ENCODE results near the gene BMP8A. TPM values are rescaled to one million over a fixed set of nuclear protein-coding genes. Genes with fewer than 3 reads are reported as not detected.

The BMP8A gene
- total and polyA plus RNA-seq, 10 donors, result 0.06 to 2.8 (median 1.4) TPM; not detected in 1

GRCh38 chr1:39562886-39563285 is 71.5 kb downstream of the BMP8A start:
- TF ChIP-seq POLR2A (IDR thresholded peaks at IDR 0.05) (no peak), POLR2AphosphoS5 (IDR thresholded peaks at IDR 0.05) (no peak), CTCF (IDR thresholded peaks at IDR 0.05 in 8 of 11, conservative IDR thresholded peaks at IDR 0.05 in 3 of 11) (no peak)
- H3K4me1 ChIP-seq, result peaks cover 0 to 18% (median 2%) of the 10 kb centered on the region in 6 donors
- H3K36me3 ChIP-seq, result peaks cover 6 to 96% (median 85%) of the 10 kb centered on the region in 6 donors
- DNase-seq, result no peak
- H3K27ac ChIP-seq, result no peak overlapping the region
- intact Hi-C loops (cut with DNase I; ENCODE audit: low total_unique reads), result no loop called here
- no peaks in the 10 kb centered on the region for H3K27me3 ChIP-seq (replicated peaks in 1 of 7)
- no peaks in the 10 kb centered on the region for H3K9me3 ChIP-seq
- 75 to 94% (median 85%) methylated on average over 3 of the region's 3 CpGs for WGBS, 5 donors
- H3K4me3 ChIP-seq, result no peak overlapping the region

- H3K36me3 ChIP-seq, result peaks cover 7 to 100% (median 93%) of the 10 kb centered on the region in 6 donors
- H3K27ac ChIP-seq, result no peak overlapping the region
- no peak for DNase-seq
- H3K27me3 ChIP-seq (replicated peaks in 1 of 7), result no peaks in the 10 kb centered on the region
- H3K9me3 ChIP-seq, result no peaks in the 10 kb centered on the region
- no peak overlapping the region for H3K4me3 ChIP-seq
- peaks cover 0 to 13% (median under 1%) of the 10 kb centered on the region in 6 donors for H3K4me1 ChIP-seq
- WGBS, 5 donors, result 83 to 97% (median 86%) methylated on average over 15 of the region's 15 CpGs
- no peak for TF ChIP-seq CTCF (IDR thresholded peaks at IDR 0.05 in 8 of 11, conservative IDR thresholded peaks at IDR 0.05 in 3 of 11)
- TF ChIP-seq POLR2A (IDR thresholded peaks at IDR 0.05), result no peak
- TF ChIP-seq POLR2AphosphoS5 (IDR thresholded peaks at IDR 0.05), result no peak
- intact Hi-C loops (cut with DNase I; ENCODE audit: low total_unique reads), result no loop called here
Observed at GRCh38 chr1:39563669-39564068, 72.2 kb downstream of the BMP8A start.

GRCh38 chr1:39564340-39564739 is 72.9 kb downstream of the BMP8A start:
- Histone ChIP-seq H3K9me3 (no peaks in the 10 kb centered on the region), H3K4me3 (no peak overlapping the region), H3K27me3 (replicated peaks in 1 of 7) (no peaks in the 10 kb centered on the region), H3K4me1 (peaks cover 0 to 9% (median 0%) of the 10 kb centered on the region in 6 donors), H3K27ac (no peak overlapping the region), H3K36me3 (peaks cover 9 to 100% (median 96%) of the 10 kb centered on the region in 6 donors)
- intact Hi-C loops (cut with DNase I; ENCODE audit: low total_unique reads), result no loop called here
- no peak for TF ChIP-seq POLR2AphosphoS5 (IDR thresholded peaks at IDR 0.05)
- no peak for TF ChIP-seq CTCF (IDR thresholded peaks at IDR 0.05 in 8 of 11, conservative IDR thresholded peaks at IDR 0.05 in 3 of 11)
- no peak for TF ChIP-seq POLR2A (IDR thresholded peaks at IDR 0.05)
- 93 to 96% (median 94%) methylated on average over 7 of the region's 7 CpGs for WGBS, 5 donors
- no peak for DNase-seq

GRCh38 chr1:39564941-39565340 is 73.5 kb downstream of the BMP8A start:
- peaks cover 0 to 9% (median 0%) of the 10 kb centered on the region in 6 donors for H3K4me1 ChIP-seq
- H3K36me3 ChIP-seq, result peaks cover 11 to 100% (median 100%) of the 10 kb centered on the region in 6 donors
- no peaks in the 10 kb centered on the region for H3K27me3 ChIP-seq (replicated peaks in 1 of 7)
- no peak overlapping the region for H3K4me3 ChIP-seq
- H3K27ac ChIP-seq, result no peak overlapping the region
- WGBS, 5 donors, result 86 to 92% (median 90%) methylated on average over 6 of the region's 6 CpGs
- TF ChIP-seq POLR2A (IDR thresholded peaks at IDR 0.05), result no peak
- TF ChIP-seq POLR2AphosphoS5 (IDR thresholded peaks at IDR 0.05), result no peak
- TF ChIP-seq CTCF (IDR thresholded peaks at IDR 0.05 in 8 of 11, conservative IDR thresholded peaks at IDR 0.05 in 3 of 11), result no peak
- H3K9me3 ChIP-seq, result no peaks in the 10 kb centered on the region
- intact Hi-C loops (cut with DNase I; ENCODE audit: low total_unique reads), result no loop called here
- DNase-seq, result no peak
